Muscle layer of duodenum (tissue), 2 donors: ENCODE measurements around the gene TMC1.

Experiments used
- H3K27ac ChIP-seq: one replicate; pipeline ENCODE4 v1.7.0; 2013; ENCODE audit warnings: mild to moderate bottlenecking, low read length
- H3K27me3 ChIP-seq: one replicate; pipeline ENCODE4 v1.7.0; 2013; ENCODE audit warnings: low read depth, mild to moderate bottlenecking, control low read depth, low read length
- H3K36me3 ChIP-seq, 2 donors: one replicate each; pipeline ENCODE4 v1.7.0; 2013; ENCODE audit warnings: low read length in 2 of 2, control low read depth in 1 of 2, mild to moderate bottlenecking in 1 of 2; ENCODE audit not compliant: insufficient read depth in 2 of 2, control insufficient read depth in 1 of 2
- H3K4me1 ChIP-seq, 2 donors: one replicate each; pipeline ENCODE4 v1.7.0; 2013; ENCODE audit warnings: low read length in 2 of 2, mild to moderate bottlenecking in 2 of 2, control low read depth in 1 of 2, moderate library complexity in 1 of 2; ENCODE audit not compliant: insufficient read depth in 2 of 2, control insufficient read depth in 1 of 2
- H3K4me3 ChIP-seq, 2 donors: one replicate each; pipeline ENCODE4 v1.7.0; 2013; ENCODE audit warnings: low read length in 2 of 2, low read depth in 1 of 2, mild to moderate bottlenecking in 1 of 2
- H3K9me3 ChIP-seq, 2 donors: one replicate each; pipeline ENCODE4 v1.7.0; 2013; ENCODE audit warnings: low read length in 2 of 2, control low read depth in 1 of 2, mild to moderate bottlenecking in 1 of 2; ENCODE audit not compliant: control insufficient read depth in 1 of 2
- donor health status: healthy.

The TMC1 gene

GRCh38 chr9:72579190-72579589 is 57.8 kb downstream of the TMC1 start:
- peaks cover 0 to 5% of the 10 kb centered on the region in 2 donors for H3K4me1 ChIP-seq
- no peaks in the 10 kb centered on the region for H3K36me3 ChIP-seq
- H3K27me3 ChIP-seq, result no peaks in the 10 kb centered on the region
- H3K4me3 ChIP-seq, result no peak overlapping the region
- H3K9me3 ChIP-seq, result no peaks in the 10 kb centered on the region
- H3K27ac ChIP-seq, result peak overlapping the region; percentile 73

GRCh38 chr9:72579880-72580550 is 58.6 kb downstream of the TMC1 start:
- H3K27ac ChIP-seq, result no peak overlapping the region
- H3K9me3 ChIP-seq, result no peaks in the 10 kb centered on the region
- no peaks in the 10 kb centered on the region for H3K36me3 ChIP-seq
- no peaks in the 10 kb centered on the region for H3K27me3 ChIP-seq
- no peak overlapping the region for H3K4me3 ChIP-seq
- peaks cover 0 to 5% of the 10 kb centered on the region in 2 donors for H3K4me1 ChIP-seq

DNA sequence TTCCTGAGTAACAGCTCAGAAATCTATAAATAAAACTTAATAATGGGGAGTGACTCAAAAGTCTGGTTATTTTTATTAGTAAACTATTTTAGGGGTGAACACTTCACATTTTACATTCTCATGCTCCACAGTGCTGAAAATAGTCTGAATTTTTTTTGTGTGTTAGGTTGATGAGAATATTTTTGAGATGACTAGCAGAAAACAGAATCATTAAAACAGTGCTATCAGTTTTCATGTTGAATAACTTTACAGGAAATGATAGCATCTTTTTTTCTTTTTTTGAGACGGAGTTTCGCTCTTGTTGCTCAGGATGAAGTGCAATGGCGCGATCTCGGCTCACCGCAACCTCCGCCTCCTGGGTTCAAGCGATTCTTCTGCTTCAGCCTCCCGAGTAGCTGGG is 60.3 kb downstream of the TMC1 start:
- Histone ChIP-seq H3K27ac (no peak overlapping the region), H3K4me3 (no peak overlapping the region), H3K9me3 (no peaks in the 10 kb centered on the region), H3K4me1 (peaks cover 0 to 5% of the 10 kb centered on the region in 2 donors), H3K36me3 (no peaks in the 10 kb centered on the region), H3K27me3 (no peaks in the 10 kb centered on the region)

- peaks cover 0 to 5% of the 10 kb centered on the region in 2 donors for H3K4me1 ChIP-seq
- H3K36me3 ChIP-seq, result no peaks in the 10 kb centered on the region
- no peaks in the 10 kb centered on the region for H3K9me3 ChIP-seq
- no peaks in the 10 kb centered on the region for H3K27me3 ChIP-seq
- H3K27ac ChIP-seq, result no peak overlapping the region
- H3K4me3 ChIP-seq, result no peak overlapping the region
These were observed 62.0 kb downstream of the TMC1 start for GRCh38 chr9:72583370-72583769.

- H3K4me1 ChIP-seq, result no peaks in the 10 kb centered on the region
- H3K4me3 ChIP-seq, result no peak overlapping the region
- H3K9me3 ChIP-seq, result no peaks in the 10 kb centered on the region
- H3K27me3 ChIP-seq, result no peaks in the 10 kb centered on the region
- no peak overlapping the region for H3K27ac ChIP-seq
- no peaks in the 10 kb centered on the region for H3K36me3 ChIP-seq
These were observed 65.2 kb downstream of the TMC1 start for GRCh38 chr9:72586388-72587130.

GRCh38 chr9:72588336-72588735 is 66.9 kb downstream of the TMC1 start:
- Histone ChIP-seq H3K27ac (no peak overlapping the region), H3K4me1 (no peaks in the 10 kb centered on the region), H3K27me3 (no peaks in the 10 kb centered on the region), H3K36me3 (no peaks in the 10 kb centered on the region), H3K4me3 (no peak overlapping the region), H3K9me3 (no peaks in the 10 kb centered on the region)

DNA sequence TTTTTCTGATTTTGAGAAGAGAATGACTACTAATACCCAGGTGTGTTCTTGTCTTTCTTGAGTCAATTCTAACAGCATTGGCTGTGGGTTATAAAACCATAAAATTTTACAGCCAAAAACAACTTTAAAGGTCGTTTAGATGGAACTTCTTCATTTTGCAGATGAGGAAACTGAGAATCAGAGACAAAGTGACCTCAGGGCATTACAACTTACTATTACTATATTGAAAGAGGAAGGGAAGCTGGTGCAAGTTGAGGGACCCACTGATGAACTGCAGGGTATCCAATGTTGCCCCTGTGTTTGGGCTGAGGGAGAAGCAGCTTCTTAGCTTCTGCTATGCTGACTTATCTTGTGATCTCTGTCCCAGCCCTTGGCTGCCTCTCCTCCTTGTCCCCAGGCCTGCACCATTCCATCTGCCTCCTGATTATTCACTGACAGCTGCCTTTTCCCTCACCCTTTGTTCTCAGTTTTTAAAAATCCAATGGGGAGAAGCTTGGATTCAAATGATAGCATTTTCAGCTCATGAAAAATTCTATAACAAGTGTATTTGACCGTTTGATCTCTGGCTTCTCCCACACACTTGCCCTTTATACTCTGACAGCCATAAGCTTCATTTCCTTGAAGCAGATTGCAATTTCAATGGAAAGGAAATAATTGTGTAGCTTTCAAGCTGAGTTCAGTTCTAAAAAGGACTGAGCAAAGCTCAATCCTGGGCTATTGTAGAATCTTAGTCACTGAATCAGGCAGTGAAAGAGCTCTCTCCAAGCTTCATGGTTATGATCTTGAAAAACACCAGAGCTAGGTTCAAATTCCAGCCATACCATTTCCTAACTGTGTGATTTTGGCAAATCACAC is 68.5 kb downstream of the TMC1 start:
- H3K27ac ChIP-seq, result peak overlapping the region; percentile 13
- H3K9me3 ChIP-seq, result no peaks in the 10 kb centered on the region
- no peak overlapping the region for H3K4me3 ChIP-seq
- H3K36me3 ChIP-seq, result no peaks in the 10 kb centered on the region
- H3K4me1 ChIP-seq, result no peaks in the 10 kb centered on the region
- no peaks in the 10 kb centered on the region for H3K27me3 ChIP-seq

- H3K27ac ChIP-seq, result no peak overlapping the region
- no peaks in the 10 kb centered on the region for H3K4me1 ChIP-seq
- H3K27me3 ChIP-seq, result no peaks in the 10 kb centered on the region
- no peaks in the 10 kb centered on the region for H3K36me3 ChIP-seq
- no peaks in the 10 kb centered on the region for H3K9me3 ChIP-seq
- no peak overlapping the region for H3K4me3 ChIP-seq
These were observed 69.4 kb downstream of the TMC1 start for GRCh38 chr9:72590824-72591223.

GRCh38 chr9:72592502-72593403 is 71.3 kb downstream of the TMC1 start:
- H3K4me3 ChIP-seq, result no peak overlapping the region
- H3K9me3 ChIP-seq, result no peaks in the 10 kb centered on the region
- H3K36me3 ChIP-seq, result no peaks in the 10 kb centered on the region
- H3K27ac ChIP-seq, result no peak overlapping the region
- H3K4me1 ChIP-seq, result no peaks in the 10 kb centered on the region
- H3K27me3 ChIP-seq, result no peaks in the 10 kb centered on the region

DNA sequence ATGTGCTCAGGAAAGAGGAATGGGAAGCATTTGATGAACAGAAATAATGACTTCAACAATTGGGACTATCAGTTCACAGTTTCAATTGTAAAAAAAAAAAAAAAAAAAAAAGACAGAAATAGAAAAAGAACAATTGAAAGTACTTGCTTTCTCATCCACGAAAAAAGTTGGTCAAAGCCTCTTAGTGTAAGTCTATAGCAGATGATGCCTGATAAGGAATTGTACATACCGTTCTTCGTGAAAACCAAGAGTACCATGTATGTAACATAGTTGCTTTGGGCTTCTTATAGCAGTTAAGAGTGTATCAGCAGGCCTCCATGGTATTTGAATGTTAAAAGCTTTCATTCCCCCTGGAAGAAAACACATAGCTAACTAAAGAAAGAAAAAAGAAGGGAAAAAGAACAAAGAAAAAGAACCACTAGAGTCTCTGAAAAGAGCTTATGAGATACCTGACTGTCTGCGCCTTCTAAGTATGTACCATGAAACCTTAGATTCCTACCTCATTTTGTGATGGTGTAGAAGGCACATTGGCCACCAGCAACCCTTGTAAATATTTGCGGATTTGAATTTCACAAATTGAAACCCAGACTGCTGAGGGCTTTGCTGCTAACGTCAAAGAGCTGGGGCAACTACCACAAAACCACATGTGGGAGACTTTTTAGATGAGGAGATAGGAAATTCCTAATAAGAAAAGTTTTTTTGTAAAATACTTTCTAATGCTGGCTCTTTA is 75.2 kb downstream of the TMC1 start:
- no peak overlapping the region for H3K4me3 ChIP-seq
- H3K9me3 ChIP-seq, result no peaks in the 10 kb centered on the region
- H3K36me3 ChIP-seq, result no peaks in the 10 kb centered on the region
- no peaks in the 10 kb centered on the region for H3K27me3 ChIP-seq
- no peaks in the 10 kb centered on the region for H3K4me1 ChIP-seq
- H3K27ac ChIP-seq, result no peak overlapping the region
